ENCODE measurements around the gene TLE5.
"Not testable (repeated sequence)": the region's sequence is repeated elsewhere in the genome, so short reads cannot be mapped to it uniquely, and the experiment has no call there.

GRCh38 chr19:3012059-3012458 is 50.2 kb downstream of the TLE5 start:
- not testable (repeated sequence) for TF ChIP-seq POLR2A (IDR thresholded peaks at IDR 0.05; ENCODE audit: low read length); GATA1 (IDR thresholded peaks at IDR 0.05; ENCODE audit: low read depth, low read length)
